Ascending aorta (tissue), 2 donors: Measurements from ENCODE around the gene C5orf52. TPM values are rescaled to one million over a fixed set of nuclear protein-coding genes. Genes with fewer than 3 reads are reported as not detected.
"Not testable (repeated sequence)": the region's sequence is repeated elsewhere in the genome, so short reads cannot be mapped to it uniquely, and the experiment has no call there.

Experiments used
- DNase-seq, 2 donors: peaks; one replicate each; pipeline ENCODE4 v3.0.0-alpha.2; 2019; ENCODE audit warnings: low spot score in 2 of 2
- H3K27ac ChIP-seq, 2 donors: fragments of 200-600 bp; sonication (generic); one replicate each; pipeline ENCODE4 v1.5.1; 2016 to 2017; ENCODE audit warnings: mild to moderate bottlenecking in 1 of 2
- H3K27me3 ChIP-seq: fragments of 200-600 bp; sonication (generic); one replicate; pipeline ENCODE4 v1.5.1; 2017
- H3K36me3 ChIP-seq, 2 donors: fragments of 200-600 bp; sonication (generic); one replicate each; pipeline ENCODE4 v1.5.1; 2016
- H3K4me1 ChIP-seq, 2 donors: fragments of 200-600 bp; sonication (generic); one replicate each; pipeline ENCODE4 v1.5.1; 2016 to 2017; ENCODE audit warnings: mild to moderate bottlenecking in 1 of 2
- H3K4me3 ChIP-seq, 2 donors: fragments of 200-600 bp; sonication (generic); one replicate each; pipeline ENCODE4 v1.5.1; 2016 to 2017; ENCODE audit warnings: mild to moderate bottlenecking in 1 of 2
- H3K9me3 ChIP-seq, 2 donors: fragments of 200-600 bp; sonication (generic); one replicate each; pipeline ENCODE4 v1.5.1; 2016
- CTCF ChIP-seq, 3 experiments: fragments of 200-600 bp in 2 of 3; fragments of 450-650 bp in 1 of 3; sonication (generic) in 2 of 3; IDR thresholded peaks; one replicate each; pipeline ENCODE4 v1.5.1; 2016 to 2019; ENCODE audit warnings: antibody characterized with exemption in 3 of 3, mild to moderate bottlenecking in 1 of 3, moderate library complexity in 1 of 3
- intact Hi-C: fragments of 100-400 bp; cut with DNase I; formaldehyde crosslinking; loops from one replicate; pipeline ENCODE4 v1.15.1; 2023
- total RNA-seq: library from RNA; depleted of rRNA; stranded (reverse); fragments of >200 nt; gene quantifications from one replicate; pipeline ENCODE4 v1.1.0, GENCODE V29; 2016

C5orf52 gene
- total RNA-seq, 1 donor from 2014 or later, result not detected

GRCh38 chr5:157669701-157670097 lies 1.6 kb upstream of the C5orf52 start:
- Histone ChIP-seq H3K36me3 (no peaks in the 10 kb centered on the region), H3K4me3 (no peak overlapping the region), H3K9me3 (no peaks in the 10 kb centered on the region), H3K27ac (no peak overlapping the region), H3K4me1 (peaks cover 0 to 13% of the 10 kb centered on the region in 2 donors), H3K27me3 (no peaks in the 10 kb centered on the region)
- no peak for DNase-seq
- intact Hi-C loops, result no loop called here
- no peak for TF ChIP-seq CTCF (IDR thresholded peaks at IDR 0.05)

- no peak overlapping the region for H3K27ac ChIP-seq
- no peak for TF ChIP-seq CTCF (IDR thresholded peaks at IDR 0.05)
- H3K9me3 ChIP-seq, result no peaks in the 10 kb centered on the region
- intact Hi-C loops, result no loop called here
- DNase-seq, result no peak
- peak overlapping the region; percentile 66 for H3K4me3 ChIP-seq
- H3K4me1 ChIP-seq, result peaks cover 0 to 13% of the 10 kb centered on the region in 2 donors
- no peaks in the 10 kb centered on the region for H3K27me3 ChIP-seq
- H3K36me3 ChIP-seq, result no peaks in the 10 kb centered on the region
Measured at GRCh38 chr5:157671592-157672330, 428 bp downstream of the C5orf52 start.

GRCh38 chr5:157672976-157673375 lies 1.6 kb downstream of the C5orf52 start:
- Histone ChIP-seq H3K27ac (no peak overlapping the region), H3K9me3 (no peaks in the 10 kb centered on the region), H3K27me3 (no peaks in the 10 kb centered on the region), H3K4me3 (no peak overlapping the region), H3K4me1 (peaks cover 0 to 13% of the 10 kb centered on the region in 2 donors), H3K36me3 (no peaks in the 10 kb centered on the region)
- no peak for TF ChIP-seq CTCF (IDR thresholded peaks at IDR 0.05)
- DNase-seq, result no peak
- intact Hi-C loops, result no loop called here

- H3K36me3 ChIP-seq, DNase-seq, H3K27me3 ChIP-seq, H3K27ac ChIP-seq, H3K4me3 ChIP-seq, H3K9me3 ChIP-seq, intact Hi-C loops: not testable (repeated sequence)
- H3K4me1 ChIP-seq, result peaks cover 0 to 13% of the 10 kb centered on the region in 2 donors
Measured at GRCh38 chr5:157674351-157674750, 3.0 kb downstream of the C5orf52 start.

GRCh38 chr5:157677931-157678330 lies 6.6 kb downstream of the C5orf52 start:
- H3K36me3 ChIP-seq, result no peaks in the 10 kb centered on the region
- H3K27ac ChIP-seq, result no peak overlapping the region
- no peak overlapping the region for H3K4me3 ChIP-seq
- H3K9me3 ChIP-seq, result no peaks in the 10 kb centered on the region
- no peaks in the 10 kb centered on the region for H3K27me3 ChIP-seq
- no peaks in the 10 kb centered on the region for H3K4me1 ChIP-seq
- TF ChIP-seq CTCF (IDR thresholded peaks at IDR 0.05), result no peak
- no peak for DNase-seq
- intact Hi-C loops, result no loop called here

- H3K27ac ChIP-seq, result no peak overlapping the region
- H3K27me3 ChIP-seq, result no peaks in the 10 kb centered on the region
- DNase-seq, result no peak
- H3K4me1 ChIP-seq, result no peaks in the 10 kb centered on the region
- TF ChIP-seq CTCF (IDR thresholded peaks at IDR 0.05), result no peak
- H3K4me3 ChIP-seq, result no peak overlapping the region
- intact Hi-C loops, result no loop called here
- no peaks in the 10 kb centered on the region for H3K9me3 ChIP-seq
- no peaks in the 10 kb centered on the region for H3K36me3 ChIP-seq
Measured at GRCh38 chr5:157679801-157680200, 8.5 kb downstream of the C5orf52 start.
